HG03432 (cell line): ENCODE measurements around the gene WWC2.
"Not testable (repeated sequence)": the region's sequence is repeated elsewhere in the genome, so short reads cannot be mapped to it uniquely, and the experiment has no call there.

Source experiments
- ATAC-seq: cut with Tn5 transposase; IDR thresholded peaks from one replicate; pipeline ENCODE4 v1.9.1; 2021; ENCODE audit warnings: mild to moderate bottlenecking, moderate library complexity; ENCODE audit not compliant: unreplicated experiment

The WWC2 gene

DNA sequence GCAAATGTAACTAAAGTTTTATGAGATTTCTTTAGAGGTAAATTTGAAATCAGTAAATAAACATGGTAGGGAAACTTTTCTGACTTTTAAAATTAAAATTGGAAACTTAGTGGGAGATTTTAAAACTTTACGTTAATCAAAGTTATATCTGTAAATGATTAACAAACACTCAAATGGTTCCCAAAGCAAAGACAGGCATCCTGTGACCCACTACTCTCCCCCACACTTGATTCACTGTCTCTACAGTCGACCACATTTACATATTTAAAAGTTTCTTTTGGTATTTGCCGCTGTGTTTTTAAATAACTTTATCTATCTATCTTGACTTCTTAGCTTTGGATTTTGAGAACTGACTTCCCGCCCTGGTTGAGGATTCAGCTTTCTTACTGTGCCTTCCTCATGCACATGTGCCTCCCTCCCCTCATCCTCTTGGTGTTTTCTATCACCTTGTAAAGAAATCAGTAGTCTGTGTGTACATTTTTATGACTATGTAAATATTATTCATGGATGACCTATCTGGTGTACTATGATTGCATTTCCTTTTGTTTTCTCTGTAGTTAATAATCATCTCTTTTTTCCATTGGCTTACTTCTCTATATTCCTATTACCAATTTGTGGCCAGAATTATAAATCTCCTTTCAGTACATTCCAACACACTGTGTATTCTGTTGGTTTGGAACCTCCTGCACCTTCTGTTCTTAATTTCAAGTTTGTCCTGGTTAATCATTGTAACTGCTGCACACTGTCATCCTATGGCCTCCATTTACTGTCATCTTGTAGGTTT is 72.6 kb downstream of the WWC2 start:
- no peak for ATAC-seq

GRCh38 chr4:183172881-183173280 is 73.8 kb downstream of the WWC2 start:
- ATAC-seq = no peak

- no peak for ATAC-seq
Observed at GRCh38 chr4:183173580-183174526, 74.8 kb downstream of the WWC2 start.

GRCh38 chr4:183175631-183176232 is 76.7 kb downstream of the WWC2 start:
- ATAC-seq = no peak

- ATAC-seq = no peak
Observed at GRCh38 chr4:183177001-183177400, 77.9 kb downstream of the WWC2 start.

DNA sequence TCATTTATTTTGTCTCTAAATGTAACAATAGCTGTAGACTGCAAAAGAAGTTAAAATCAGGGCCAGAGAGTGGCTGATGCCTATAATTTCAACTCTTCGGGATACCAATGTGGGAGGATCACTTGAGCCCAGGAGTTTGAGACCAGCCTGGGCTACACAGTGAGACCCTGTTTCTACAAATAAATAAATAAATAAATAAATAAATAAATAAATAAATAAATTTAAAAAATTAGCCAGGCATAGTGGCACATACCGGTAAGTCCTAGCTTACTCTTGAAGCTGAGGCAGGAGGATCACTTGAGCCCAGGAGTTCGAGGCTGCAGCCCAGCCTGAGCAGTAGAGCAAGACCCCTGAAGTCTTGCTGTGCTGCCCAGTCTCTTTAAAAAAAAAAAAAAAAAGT is 79.1 kb downstream of the WWC2 start:
- ATAC-seq = no peak

DNA sequence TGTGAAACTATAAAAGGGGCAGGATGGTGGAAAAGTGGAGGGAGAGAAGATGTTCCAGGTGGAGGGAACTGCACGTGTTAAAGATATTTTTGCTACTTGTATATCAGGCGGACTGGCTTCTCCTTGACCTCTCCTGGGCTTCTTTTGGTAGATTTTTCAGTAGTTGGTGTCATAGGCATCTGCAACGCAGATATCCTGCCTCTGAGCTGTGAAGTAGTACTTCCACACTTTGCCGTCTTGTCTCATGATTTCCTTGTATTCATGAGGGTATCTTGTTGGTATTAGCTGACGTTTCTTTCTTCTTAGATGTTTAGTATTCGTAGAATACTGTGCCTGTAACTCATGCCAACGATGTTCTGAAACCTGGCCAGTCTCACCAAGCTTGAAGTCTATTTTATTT is 81.0 kb downstream of the WWC2 start:
- ATAC-seq = no peak

DNA sequence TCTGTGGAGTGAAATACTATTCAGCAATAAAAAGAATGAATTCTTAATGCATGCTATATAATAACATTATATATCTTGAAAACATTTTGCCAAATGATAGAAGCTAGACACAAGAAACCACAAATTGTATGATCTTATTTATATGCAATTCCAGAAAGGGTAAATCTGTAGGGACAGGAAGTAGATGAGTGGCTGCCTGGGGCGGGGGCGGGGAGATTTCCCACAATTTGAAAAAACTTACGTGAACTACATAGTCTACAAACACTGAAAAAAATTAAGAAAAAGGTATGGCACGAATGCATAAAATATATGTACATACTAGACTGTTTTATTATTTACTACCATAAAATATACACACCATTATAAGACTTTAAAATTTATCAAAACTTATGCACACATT is 81.6 kb downstream of the WWC2 start:
- ATAC-seq = no peak

GRCh38 chr4:183181081-183181480 is 82.0 kb downstream of the WWC2 start:
- ATAC-seq = no peak

DNA sequence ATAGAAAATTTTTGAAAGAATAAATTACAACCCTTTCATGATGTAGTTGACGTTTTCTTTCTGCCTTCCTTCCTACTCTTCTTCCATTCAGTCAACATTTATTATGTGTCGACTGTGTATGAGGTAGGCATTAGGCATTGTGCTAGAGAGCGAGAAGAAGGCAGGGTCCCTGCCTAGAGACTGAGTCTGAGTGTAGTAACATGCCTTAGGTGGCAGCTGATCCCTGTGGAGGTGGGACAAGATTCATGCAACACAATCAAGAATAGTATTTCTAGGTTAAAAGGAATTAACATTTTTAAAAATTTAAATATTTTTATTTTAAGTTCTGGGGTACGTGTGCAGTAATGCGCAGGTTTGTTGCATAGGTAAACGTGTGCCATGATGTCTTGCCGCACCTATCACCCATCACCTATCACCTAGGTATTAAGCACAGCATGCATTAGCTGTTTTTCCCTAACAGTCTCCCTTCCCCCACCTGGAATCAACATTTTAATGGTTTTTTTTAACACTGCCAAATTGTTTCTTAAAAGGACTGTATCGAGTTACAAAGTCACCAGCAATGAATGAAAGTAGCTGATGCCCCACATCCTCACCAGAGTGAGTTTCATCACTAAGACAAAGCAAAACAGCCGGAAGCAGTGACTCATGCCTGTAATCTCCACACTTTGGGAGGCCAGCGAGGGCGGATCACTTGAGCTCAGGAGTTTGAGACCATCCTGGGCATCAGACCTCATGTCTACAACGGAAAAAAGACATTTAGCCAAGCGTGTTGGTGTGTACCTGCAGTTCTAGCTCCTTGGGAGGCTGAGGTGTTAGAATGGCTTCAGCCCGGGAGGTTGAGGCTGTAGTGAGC is 84.0 kb downstream of the WWC2 start:
- no peak for ATAC-seq

DNA sequence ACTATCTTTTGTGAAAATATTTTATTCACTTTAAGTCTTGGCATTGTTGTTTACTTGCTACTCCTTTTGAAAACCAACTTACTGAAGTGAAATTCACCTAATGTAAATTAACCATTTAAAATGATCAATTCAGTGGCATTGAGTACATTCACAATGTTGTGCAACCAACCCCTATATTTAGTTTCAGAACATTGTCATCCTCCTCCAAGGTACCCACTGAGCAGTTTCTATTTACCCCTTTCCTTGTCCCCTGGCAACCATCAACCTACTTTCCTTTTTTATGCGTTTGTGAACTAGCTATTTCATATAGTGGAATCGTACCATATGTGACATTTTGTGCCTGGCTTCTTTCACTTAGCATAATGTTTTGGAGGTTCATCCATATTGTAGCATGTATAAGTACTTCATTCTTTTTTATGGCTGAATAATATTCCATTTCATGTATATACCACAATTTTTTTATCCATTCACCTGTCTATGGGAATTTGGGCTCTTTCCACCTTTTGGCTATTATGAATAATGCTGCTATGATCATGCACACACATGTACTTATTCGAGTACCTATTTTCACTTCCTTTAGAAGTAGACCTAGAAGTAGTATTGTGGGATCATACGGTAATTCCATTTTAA is 85.0 kb downstream of the WWC2 start:
- ATAC-seq = no peak

GRCh38 chr4:183185018-183185417 is 86.0 kb downstream of the WWC2 start:
- peak; percentile 65 for ATAC-seq

- no peak for ATAC-seq
Observed at GRCh38 chr4:183185559-183185958, 86.5 kb downstream of the WWC2 start.

GRCh38 chr4:183186813-183187212 is 87.8 kb downstream of the WWC2 start:
- no peak for ATAC-seq

GRCh38 chr4:183190900-183191527 is 92.0 kb downstream of the WWC2 start:
- no peak for ATAC-seq

- no peak for ATAC-seq
Observed at GRCh38 chr4:183191630-183192029, 92.6 kb downstream of the WWC2 start.

GRCh38 chr4:183192571-183192970 is 93.5 kb downstream of the WWC2 start:
- ATAC-seq = no peak

- ATAC-seq = not testable (repeated sequence)
Observed at GRCh38 chr4:183193730-183194338, 94.8 kb downstream of the WWC2 start.

GRCh38 chr4:183195534-183195933 is 96.5 kb downstream of the WWC2 start:
- ATAC-seq = no peak
